LNCaP clone FGC (cell line): ENCODE results near the gene ENDOV.

ENCODE experiments used
- DNase-seq: peaks from one replicate; pipeline ENCODE4 v3.0.0-alpha.2; 2011; ENCODE audit warnings: low read depth
- H3K4me3 ChIP-seq: 2 replicates; pipeline ENCODE4 v1.5.1; 2011; ENCODE audit warnings: mild to moderate bottlenecking, low read depth, low read length, control low read depth
- TF ChIP-seq, protein P1 (sequence below): IDR thresholded peaks from 2 replicates; pipeline ENCODE4 v1.5.1; 2012; ENCODE audit warnings: mild to moderate bottlenecking; ENCODE audit not compliant: control insufficient read depth, insufficient read depth; ENCODE audit errors: extremely low read depth

Gene ENDOV

GRCh38 chr17:80431246-80432195 lies 16.6 kb downstream of the ENDOV start:
- DNase-seq, result no peak
- TF ChIP-seq, protein P1, sequence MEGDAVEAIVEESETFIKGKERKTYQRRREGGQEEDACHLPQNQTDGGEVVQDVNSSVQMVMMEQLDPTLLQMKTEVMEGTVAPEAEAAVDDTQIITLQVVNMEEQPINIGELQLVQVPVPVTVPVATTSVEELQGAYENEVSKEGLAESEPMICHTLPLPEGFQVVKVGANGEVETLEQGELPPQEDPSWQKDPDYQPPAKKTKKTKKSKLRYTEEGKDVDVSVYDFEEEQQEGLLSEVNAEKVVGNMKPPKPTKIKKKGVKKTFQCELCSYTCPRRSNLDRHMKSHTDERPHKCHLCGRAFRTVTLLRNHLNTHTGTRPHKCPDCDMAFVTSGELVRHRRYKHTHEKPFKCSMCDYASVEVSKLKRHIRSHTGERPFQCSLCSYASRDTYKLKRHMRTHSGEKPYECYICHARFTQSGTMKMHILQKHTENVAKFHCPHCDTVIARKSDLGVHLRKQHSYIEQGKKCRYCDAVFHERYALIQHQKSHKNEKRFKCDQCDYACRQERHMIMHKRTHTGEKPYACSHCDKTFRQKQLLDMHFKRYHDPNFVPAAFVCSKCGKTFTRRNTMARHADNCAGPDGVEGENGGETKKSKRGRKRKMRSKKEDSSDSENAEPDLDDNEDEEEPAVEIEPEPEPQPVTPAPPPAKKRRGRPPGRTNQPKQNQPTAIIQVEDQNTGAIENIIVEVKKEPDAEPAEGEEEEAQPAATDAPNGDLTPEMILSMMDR, result no peak
- H3K4me3 ChIP-seq, result no peak overlapping the region

DNA sequence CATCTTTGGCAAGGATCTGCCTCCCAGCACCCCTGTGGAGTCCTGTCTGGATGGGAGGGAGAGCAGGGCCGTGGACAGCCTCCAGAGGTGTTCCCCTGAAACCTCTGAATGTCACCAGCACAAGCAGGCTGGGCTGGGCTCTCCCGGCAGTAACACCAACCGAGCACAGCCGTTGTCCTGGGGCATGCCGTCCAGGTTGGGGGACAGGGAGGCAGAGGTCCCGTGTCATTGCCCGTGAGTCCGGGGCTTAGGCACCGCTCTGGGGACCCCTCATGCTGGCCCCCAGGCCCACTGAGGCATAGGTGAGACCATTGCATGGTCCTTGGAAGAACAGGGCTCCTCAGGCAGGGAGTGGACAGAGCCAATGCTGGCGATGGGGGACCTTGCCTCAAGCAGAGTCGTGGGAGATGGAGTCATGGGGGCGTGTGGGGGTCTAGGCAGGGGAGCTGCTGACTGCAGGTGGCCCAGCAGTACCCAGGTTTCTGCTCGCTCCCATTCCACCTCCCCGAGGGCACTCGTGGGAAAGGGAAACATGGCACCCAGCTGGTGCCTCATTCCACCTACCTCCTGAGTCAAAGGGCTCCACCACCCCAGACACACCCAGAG lies 17.5 kb downstream of the ENDOV start:
- TF ChIP-seq, protein P1, result no peak

GRCh38 chr17:80432961-80433550 lies 18.1 kb downstream of the ENDOV start:
- no peak overlapping the region for H3K4me3 ChIP-seq
- TF ChIP-seq, protein P1, result no peak
- no peak for DNase-seq

More for the DNA sequence above, 17.5 kb downstream of the ENDOV start:
- H3K4me3 ChIP-seq, result no peak overlapping the region
- DNase-seq, result no peak

DNA sequence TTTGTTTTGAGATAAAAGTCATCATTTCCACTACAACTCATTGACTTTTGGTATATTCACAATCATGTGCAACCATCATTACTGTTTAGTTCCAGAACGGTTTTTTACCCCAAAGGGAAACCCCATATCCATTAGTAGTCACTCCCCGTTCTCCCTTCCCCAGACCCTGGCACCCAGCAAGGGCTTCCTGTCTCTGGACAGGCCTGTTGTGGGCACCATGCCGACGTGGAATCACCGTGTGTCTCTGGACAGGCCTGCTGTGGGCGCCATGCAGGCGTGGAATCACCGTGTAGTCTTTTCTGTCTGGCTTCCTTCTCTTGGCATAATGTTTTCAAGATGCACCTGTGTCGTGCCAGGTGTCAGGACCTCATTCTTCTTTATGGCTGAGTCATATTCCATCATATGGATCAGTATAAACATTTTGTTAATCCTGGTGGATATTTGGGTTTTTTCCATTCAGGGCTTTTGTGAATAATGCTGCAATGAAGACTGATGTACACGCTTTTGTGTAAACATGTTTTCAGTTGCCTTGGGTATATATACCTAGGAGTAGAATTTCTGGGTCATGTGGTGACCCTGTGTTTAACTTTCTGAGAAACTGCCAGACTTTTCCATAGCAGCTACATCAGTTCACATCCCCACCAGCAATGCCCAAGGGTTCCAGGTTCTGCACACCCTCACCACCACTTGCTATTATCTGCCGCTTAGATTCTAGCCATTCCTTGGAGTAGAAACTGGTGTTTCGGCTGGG lies 19.1 kb downstream of the ENDOV start:
- TF ChIP-seq, protein P1, result no peak
- no peak overlapping the region for H3K4me3 ChIP-seq
- no peak for DNase-seq

GRCh38 chr17:80437532-80437931 lies 22.6 kb downstream of the ENDOV start:
- TF ChIP-seq, protein P1, result no peak
- no peak overlapping the region for H3K4me3 ChIP-seq
- no peak for DNase-seq

DNA sequence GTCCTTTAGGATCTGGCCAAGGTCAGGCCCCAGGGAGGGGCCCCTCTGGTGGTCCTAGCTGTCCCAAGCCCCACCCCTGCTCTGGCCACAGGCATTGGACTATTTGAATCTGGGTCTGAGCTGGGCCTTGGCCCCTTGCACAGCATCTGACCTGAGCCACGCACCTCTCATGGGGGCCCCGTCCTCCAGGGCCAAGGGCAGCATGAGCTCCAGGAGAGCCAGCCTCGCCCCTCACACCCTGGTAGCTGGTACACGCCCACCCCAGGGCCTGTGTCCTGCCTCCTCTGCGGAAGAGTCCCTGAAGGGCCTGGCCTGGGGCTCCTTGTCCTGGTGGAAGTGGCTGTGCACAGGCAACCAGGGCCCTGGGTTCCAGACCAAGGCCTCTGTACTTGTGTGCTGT lies 23.8 kb downstream of the ENDOV start:
- TF ChIP-seq, protein P1, result no peak
- no peak overlapping the region for H3K4me3 ChIP-seq
- no peak for DNase-seq
